Mucosa of rectum (tissue), 2 donors: ENCODE data around the gene NPFFR1.

ENCODE experiments used
- H3K27ac ChIP-seq, 2 donors: one replicate each; pipeline ENCODE4 v1.7.0; 2013; ENCODE audit warnings: inconsistent platforms in 2 of 2, low read depth in 2 of 2, low read length in 2 of 2
- H3K27me3 ChIP-seq, 2 donors: one replicate each; pipeline ENCODE4 v1.7.0; 2013; ENCODE audit warnings: low read length in 2 of 2; ENCODE audit not compliant: control insufficient read depth in 2 of 2, insufficient read depth in 2 of 2
- H3K36me3 ChIP-seq, 2 donors: one replicate each; pipeline ENCODE4 v1.7.0; 2013; ENCODE audit warnings: low read length in 2 of 2; ENCODE audit not compliant: control insufficient read depth in 2 of 2, insufficient read depth in 2 of 2
- H3K4me1 ChIP-seq, 2 donors: one replicate each; pipeline ENCODE4 v1.7.0; 2013; ENCODE audit warnings: low read length in 2 of 2, mild to moderate bottlenecking in 1 of 2; ENCODE audit not compliant: control insufficient read depth in 2 of 2, insufficient read depth in 2 of 2
- H3K4me3 ChIP-seq, 2 donors: one replicate each; pipeline ENCODE4 v1.7.0; 2013; ENCODE audit warnings: low read length in 2 of 2
- H3K9ac ChIP-seq, 2 donors: one replicate each; pipeline ENCODE4 v1.7.0; 2013; ENCODE audit warnings: low read length in 2 of 2, low read depth in 1 of 2, mild to moderate bottlenecking in 1 of 2
- H3K9me3 ChIP-seq, 2 donors: one replicate each; pipeline ENCODE4 v1.7.0; 2013; ENCODE audit warnings: low read length in 2 of 2; ENCODE audit not compliant: control insufficient read depth in 2 of 2
- donor health status: healthy.
- donor health status: Normal muscosa, but diverticular disease.

Gene NPFFR1

GRCh38 chr10:70283445-70284399 lies at the start of gene NPFFR1:
TSS of gene NPFFR1 (minus strand) at chr10:70284004. CDS start at chr10:70283676, 328 bp downstream.
- no peaks in the 10 kb centered on the region for H3K36me3 ChIP-seq
- peaks cover 36 to 37% of the 10 kb centered on the region in 2 donors for H3K27me3 ChIP-seq
- no peak within 1 kb of the TSS for H3K4me3 ChIP-seq
- H3K9ac ChIP-seq, result no peak within 1 kb of the TSS
- H3K27ac ChIP-seq, result no peak within 1 kb of the TSS
- peaks cover 0 to 4% of the 10 kb centered on the region in 2 donors for H3K4me1 ChIP-seq
- H3K9me3 ChIP-seq, result peaks cover 0 to 2% of the 10 kb centered on the region in 2 donors

- Histone ChIP-seq H3K27ac (no peak overlapping the region), H3K27me3 (no peaks in the 10 kb centered on the region), H3K36me3 (no peaks in the 10 kb centered on the region), H3K9ac (no peak overlapping the region), H3K9me3 (no peaks in the 10 kb centered on the region), H3K4me3 (no peak overlapping the region), H3K4me1 (peaks cover 8 to 13% of the 10 kb centered on the region in 2 donors)
Observed at GRCh38 chr10:70333268-70333667, 49.5 kb upstream of the NPFFR1 start.

- peaks cover 8 to 13% of the 10 kb centered on the region in 2 donors for H3K4me1 ChIP-seq
- no peak overlapping the region for H3K27ac ChIP-seq
- no peak overlapping the region for H3K9ac ChIP-seq
Observed at GRCh38 chr10:70331486-70332268, 47.9 kb upstream of the NPFFR1 start.

GRCh38 chr10:70331160-70331485 lies 47.3 kb upstream of the NPFFR1 start:
- H3K9ac ChIP-seq, result no peak overlapping the region
- H3K27me3 ChIP-seq, result no peaks in the 10 kb centered on the region
- peaks cover 8 to 13% of the 10 kb centered on the region in 2 donors for H3K4me1 ChIP-seq
- H3K9me3 ChIP-seq, result no peaks in the 10 kb centered on the region
- no peak overlapping the region for H3K27ac ChIP-seq
- no peaks in the 10 kb centered on the region for H3K36me3 ChIP-seq
- no peak overlapping the region for H3K4me3 ChIP-seq

More at GRCh38 chr10:70331486-70332268, 47.9 kb upstream of the NPFFR1 start:
- H3K9me3 ChIP-seq, result no peaks in the 10 kb centered on the region
- no peaks in the 10 kb centered on the region for H3K27me3 ChIP-seq
- H3K36me3 ChIP-seq, result no peaks in the 10 kb centered on the region
- no peak overlapping the region for H3K4me3 ChIP-seq

- Histone ChIP-seq H3K4me3 (no peak overlapping the region), H3K9me3 (no peaks in the 10 kb centered on the region), H3K9ac (no peak overlapping the region), H3K27ac (no peak overlapping the region), H3K4me1 (peaks cover 8 to 13% of the 10 kb centered on the region in 2 donors), H3K36me3 (no peaks in the 10 kb centered on the region), H3K27me3 (no peaks in the 10 kb centered on the region)
Observed at GRCh38 chr10:70330671-70331070, 46.9 kb upstream of the NPFFR1 start.

- H3K4me1 ChIP-seq, result peaks cover 8 to 13% of the 10 kb centered on the region in 2 donors
- H3K27me3 ChIP-seq, result no peaks in the 10 kb centered on the region
- no peak overlapping the region for H3K4me3 ChIP-seq
- H3K9me3 ChIP-seq, result no peaks in the 10 kb centered on the region
- no peak overlapping the region for H3K27ac ChIP-seq
- H3K36me3 ChIP-seq, result no peaks in the 10 kb centered on the region
- H3K9ac ChIP-seq, result no peak overlapping the region
Observed at GRCh38 chr10:70328967-70329366, 45.2 kb upstream of the NPFFR1 start.

GRCh38 chr10:70328018-70328417 lies 44.2 kb upstream of the NPFFR1 start:
- Histone ChIP-seq H3K9me3 (no peaks in the 10 kb centered on the region), H3K4me1 (peaks cover 8 to 13% of the 10 kb centered on the region in 2 donors), H3K4me3 (no peak overlapping the region)

GRCh38 chr10:70324951-70325781 lies 41.4 kb upstream of the NPFFR1 start:
- no peak overlapping the region for H3K27ac ChIP-seq
- H3K9ac ChIP-seq, result no peak overlapping the region
- H3K4me1 ChIP-seq, result peaks cover 0 to 3% of the 10 kb centered on the region in 2 donors
- no peaks in the 10 kb centered on the region for H3K36me3 ChIP-seq
- no peaks in the 10 kb centered on the region for H3K9me3 ChIP-seq
- H3K4me3 ChIP-seq, result no peak overlapping the region
- no peaks in the 10 kb centered on the region for H3K27me3 ChIP-seq

More at GRCh38 chr10:70328018-70328417, 44.2 kb upstream of the NPFFR1 start:
- Histone ChIP-seq H3K36me3 (no peaks in the 10 kb centered on the region), H3K9ac (no peak overlapping the region), H3K27me3 (no peaks in the 10 kb centered on the region), H3K27ac (no peak overlapping the region)

- Histone ChIP-seq H3K27me3 (no peaks in the 10 kb centered on the region), H3K27ac (no peak overlapping the region), H3K9me3 (no peaks in the 10 kb centered on the region), H3K36me3 (no peaks in the 10 kb centered on the region), H3K9ac (no peak overlapping the region), H3K4me3 (no peak overlapping the region), H3K4me1 (peaks cover 0 to 3% of the 10 kb centered on the region in 2 donors)
Observed at GRCh38 chr10:70324339-70324861, 40.6 kb upstream of the NPFFR1 start.
